GM18507 (cell line): ENCODE results near the gene FAM81A.
A peak's percentile ranks its signal among the peaks of the same experiment; 100 is the strongest.

Source experiments
- DNase-seq: peaks from one replicate; pipeline ENCODE4 v3.0.0; 2011; ENCODE audit warnings: low read depth; ENCODE audit not compliant: insufficient read length; ENCODE audit errors: extremely low spot score
- FAIRE-seq: peaks from 2 replicates; lab custom pipeline; 2011; peaks lifted over from hg19 to GRCh38; lab: Jason Lieb, UNC

FAM81A gene

GRCh38 chr15:59531066-59531675 is 93.2 kb downstream of the FAM81A start:
- no peak for FAIRE-seq

GRCh38 chr15:59532770-59533379 is 94.9 kb downstream of the FAM81A start:
- FAIRE-seq (peak; percentile 89), DNase-seq (no peak)

More at GRCh38 chr15:59531066-59531675, 93.2 kb downstream of the FAM81A start:
- DNase-seq, result no peak

GRCh38 chr15:59536553-59536952 is 98.6 kb downstream of the FAM81A start:
- DNase-seq (no peak), FAIRE-seq (no peak)

DNA sequence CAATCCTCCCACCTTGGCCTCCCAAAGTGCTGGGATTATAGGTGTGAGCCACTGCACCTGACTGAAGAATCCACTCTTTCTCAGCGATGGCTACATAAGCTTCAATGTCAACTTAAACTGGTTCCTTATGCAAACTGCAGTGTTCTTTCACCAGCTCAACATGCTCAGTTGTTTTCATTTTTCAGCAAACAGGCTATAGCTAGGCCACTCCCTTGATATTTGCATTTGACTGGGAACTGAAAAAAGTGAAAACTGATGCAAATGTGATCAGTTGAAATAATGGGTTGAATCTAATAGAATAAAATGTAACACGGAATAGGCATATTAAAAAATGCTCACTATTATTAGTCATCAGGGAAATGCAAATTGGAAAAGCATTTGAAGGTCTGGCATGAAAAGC is 99.4 kb downstream of the FAM81A start:
- no peak for DNase-seq
- FAIRE-seq, result peak; percentile 18

GRCh38 chr15:59538494-59538893 is 100.5 kb downstream of the FAM81A start:
- no peak for DNase-seq
- no peak for FAIRE-seq

DNA sequence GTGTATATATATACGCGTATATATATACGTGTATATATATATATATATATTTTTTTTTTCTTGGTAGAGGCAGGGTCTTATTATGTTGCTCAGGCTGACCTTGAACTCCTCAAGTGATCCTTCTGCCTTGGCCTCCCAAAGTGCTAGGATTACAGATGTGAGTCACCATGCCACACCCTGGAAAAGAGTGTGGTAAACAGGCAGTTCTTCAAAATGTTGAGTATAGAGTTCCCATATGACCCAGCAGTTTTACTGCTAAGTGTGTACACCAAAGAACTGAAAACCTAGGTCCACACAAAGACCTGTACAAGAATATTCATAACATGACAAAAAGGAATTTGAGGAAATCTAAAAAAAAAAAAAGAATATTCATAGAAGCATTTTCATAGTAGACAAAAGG is 101.8 kb downstream of the FAM81A start:
- FAIRE-seq (no peak), DNase-seq (no peak)

DNA sequence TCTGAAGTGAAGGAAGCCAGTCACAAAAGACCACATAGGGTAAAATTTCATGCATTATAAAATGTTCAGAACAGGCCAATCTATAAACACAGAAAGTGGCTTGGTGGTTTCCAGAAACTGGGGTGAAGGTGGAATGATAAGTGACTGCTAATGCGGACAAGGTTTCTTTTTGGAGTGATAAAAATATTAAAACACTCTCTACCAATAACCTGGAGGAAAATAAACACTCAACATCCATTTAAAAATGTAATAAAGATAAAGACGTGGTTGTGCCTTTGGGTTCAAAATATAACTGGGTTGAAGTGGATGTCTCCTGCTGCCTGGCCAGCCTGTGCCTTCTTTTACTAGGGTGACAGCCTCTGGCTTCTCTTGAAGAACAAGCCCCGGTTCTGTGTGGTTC is 102.7 kb downstream of the FAM81A start:
- DNase-seq (no peak), FAIRE-seq (no peak)

DNA sequence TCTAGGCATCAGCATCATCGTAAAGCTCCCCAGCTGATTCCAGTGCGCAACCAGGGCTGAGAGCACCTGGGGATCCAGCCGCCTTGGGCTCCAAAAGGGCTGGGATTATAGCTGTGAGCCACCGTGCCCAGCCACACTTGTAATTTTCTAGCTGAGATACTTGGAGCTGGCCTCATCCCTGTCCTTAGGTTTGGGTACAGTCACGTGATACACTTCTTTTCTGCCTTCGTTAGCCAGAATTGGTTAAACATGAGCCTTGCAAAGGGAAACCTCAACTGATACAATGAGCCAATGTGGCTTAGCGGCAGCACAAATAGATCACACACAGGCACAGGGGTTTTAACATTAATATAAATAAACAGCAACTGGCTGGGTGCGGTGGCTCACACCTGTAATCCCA is 103.8 kb downstream of the FAM81A start:
- no peak for FAIRE-seq

DNA sequence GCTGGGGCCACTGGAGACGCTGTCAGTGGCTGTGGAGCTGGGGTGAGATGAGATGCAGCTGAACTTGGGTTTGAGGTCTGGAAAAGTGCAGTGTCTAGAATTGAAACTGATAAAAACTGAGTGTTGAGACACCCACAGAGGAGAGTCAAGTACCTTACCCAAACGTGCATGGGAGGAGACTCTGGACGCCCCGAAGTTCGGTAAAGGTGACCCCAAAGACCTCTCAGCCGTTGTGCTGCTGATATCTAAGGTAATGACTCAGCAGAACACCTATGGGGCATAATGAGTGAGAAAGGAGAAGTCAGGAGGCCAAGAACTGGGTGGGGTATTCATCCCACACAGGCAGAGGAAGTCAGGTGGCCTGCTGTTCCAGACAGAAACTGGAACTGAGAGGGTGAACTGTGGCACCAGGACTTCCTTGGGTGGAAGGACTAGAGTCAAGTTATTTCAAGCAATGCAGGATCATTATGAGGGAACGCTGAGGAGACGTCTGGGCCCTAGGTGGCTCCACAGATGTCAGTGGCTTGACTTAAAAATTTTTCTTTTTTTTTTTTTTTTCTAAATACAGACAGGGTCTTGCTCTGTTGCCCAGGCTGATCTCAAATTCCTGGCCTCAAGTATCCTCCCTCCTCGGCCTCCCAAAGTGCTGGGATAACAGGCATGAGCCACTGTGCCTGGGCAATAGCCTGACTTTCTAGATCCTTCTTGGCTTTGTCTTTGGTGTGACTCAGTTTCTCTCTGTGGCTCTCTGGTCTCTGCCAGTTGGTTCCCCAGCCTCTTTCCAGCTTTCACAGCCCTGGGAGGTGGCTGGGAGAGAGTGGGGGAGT is 105.9 kb downstream of the FAM81A start:
- DNase-seq (peak; percentile 20), FAIRE-seq (peak; percentile 88)

More for the DNA sequence above, 103.8 kb downstream of the FAM81A start:
- DNase-seq, result no peak

DNA sequence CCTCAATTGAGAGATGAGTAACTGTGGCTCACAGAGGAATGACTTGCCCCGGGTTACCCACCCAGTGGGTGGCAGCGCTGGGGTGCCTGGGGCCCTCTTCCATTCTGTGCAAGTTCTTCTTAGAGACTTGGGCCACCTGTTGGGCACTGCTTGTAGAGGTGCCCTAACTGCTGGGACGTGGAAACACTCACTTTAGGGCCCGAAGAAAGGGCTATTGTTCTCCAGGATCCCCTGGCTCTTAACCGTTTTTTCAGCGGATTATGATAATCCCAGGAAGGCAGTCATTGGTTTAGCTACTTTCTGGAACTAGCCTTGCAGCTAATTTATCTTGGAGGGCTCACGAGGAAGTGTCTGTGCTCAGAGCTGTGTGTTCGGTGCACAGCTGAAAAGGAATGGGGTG is 107.6 kb downstream of the FAM81A start:
- FAIRE-seq (no peak), DNase-seq (no peak)

GRCh38 chr15:59548501-59549226 is 110.7 kb downstream of the FAM81A start:
- FAIRE-seq, result peak; percentile 9
- no peak for DNase-seq

- no peak for FAIRE-seq
- DNase-seq, result no peak
These were observed 111.6 kb downstream of the FAM81A start for GRCh38 chr15:59549301-59550185.

DNA sequence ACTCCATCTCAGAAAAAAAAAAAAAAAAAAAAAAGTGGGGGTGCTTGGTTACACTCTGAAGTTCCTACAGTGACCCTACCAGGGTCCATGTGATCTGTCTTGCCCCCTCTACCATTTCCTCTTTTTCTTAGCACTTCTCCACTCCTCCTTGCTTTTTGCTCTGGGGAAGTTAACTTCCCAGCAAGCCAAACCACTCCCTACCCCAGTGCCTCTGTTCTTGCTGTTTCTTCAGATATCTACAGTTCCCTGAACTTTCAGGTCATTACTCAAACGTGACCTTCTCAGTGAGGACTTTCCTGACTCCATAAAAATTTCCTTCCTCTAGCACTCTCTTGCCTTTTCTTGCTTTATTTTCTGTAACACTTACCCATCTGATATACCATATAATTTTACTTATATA is 112.5 kb downstream of the FAM81A start:
- no peak for DNase-seq
- FAIRE-seq, result no peak

GRCh38 chr15:59550956-59551355 is 113.0 kb downstream of the FAM81A start:
- DNase-seq (no peak), FAIRE-seq (no peak)

DNA sequence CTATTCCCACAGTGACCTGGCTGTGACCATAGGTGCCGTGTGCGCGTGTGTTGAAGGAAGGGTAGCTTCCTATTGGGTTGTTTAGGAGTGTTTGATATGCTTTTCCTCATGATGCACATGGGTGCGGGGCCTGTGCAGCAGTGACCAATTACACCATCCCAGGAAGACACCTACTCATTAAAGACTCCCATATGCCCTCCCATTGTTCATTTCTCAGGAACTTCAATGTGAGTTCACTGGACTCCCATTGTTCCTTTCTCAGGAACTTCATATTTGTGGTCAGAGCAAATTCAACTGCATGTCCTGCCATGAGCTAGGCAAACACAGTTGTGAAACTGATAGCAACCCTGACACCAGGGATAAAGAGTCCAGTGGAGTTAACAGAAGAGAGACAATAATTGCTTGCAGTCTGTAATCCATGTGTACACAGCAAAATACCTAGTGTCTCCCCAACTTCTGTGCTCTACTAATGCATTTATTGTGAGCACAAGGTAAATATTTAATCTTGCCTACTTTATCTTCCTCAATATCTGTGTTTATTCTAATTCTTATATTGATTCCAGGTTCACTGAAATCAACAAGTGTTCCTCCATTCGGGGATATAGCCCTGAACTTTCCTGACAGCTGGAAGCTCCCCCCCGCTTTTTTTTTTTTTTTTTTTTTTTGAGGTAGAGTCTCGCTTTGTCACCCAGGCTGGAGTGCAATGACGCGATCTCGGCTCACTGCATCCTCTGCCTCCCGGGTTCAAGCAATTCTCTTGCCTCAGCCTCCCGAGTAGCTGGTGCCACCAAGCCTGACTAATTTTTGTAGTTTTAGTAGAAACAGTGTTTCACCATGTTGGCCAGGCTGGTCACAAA is 116.1 kb downstream of the FAM81A start:
- FAIRE-seq, result no peak
- no peak for DNase-seq

DNA sequence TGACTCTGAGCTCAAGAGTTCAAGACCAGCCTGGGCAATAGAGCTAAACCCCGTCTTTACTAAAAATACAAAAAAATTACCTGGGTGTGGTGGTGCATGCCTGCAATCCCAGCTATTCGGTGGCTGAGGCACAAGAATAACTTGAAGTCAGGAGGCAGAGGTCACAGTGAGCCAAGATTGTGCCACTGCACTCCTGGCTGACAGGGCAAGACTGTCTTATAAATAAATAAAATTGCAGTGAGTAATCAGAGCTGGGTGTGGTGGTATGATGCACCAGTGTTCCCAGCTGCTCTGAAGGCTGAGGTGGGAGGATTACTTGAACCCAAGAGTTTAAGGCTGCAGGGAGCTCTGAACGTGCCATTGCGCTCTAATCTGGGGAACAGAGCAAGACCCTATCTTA is 117.7 kb downstream of the FAM81A start:
- FAIRE-seq, result no peak
- DNase-seq, result no peak

DNA sequence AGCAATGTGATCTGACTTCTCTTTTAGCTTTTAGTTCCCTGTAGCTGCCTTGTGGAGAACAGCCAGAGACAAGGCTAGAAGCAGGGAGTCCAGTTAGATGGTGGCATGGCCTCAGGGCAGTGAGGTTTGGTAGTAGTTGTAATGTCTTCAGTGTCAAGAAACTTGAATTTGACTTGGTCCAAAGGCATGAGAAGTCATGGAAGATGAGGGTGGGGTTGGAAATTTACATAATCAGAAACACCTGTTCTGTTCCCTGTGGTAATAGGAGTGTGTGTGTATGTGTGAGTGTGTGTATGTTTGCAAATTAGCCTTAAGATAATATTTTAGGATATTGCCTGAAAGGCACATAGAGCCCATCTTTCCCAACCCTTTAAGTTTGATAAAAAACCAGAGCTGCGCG is 118.4 kb downstream of the FAM81A start:
- DNase-seq, result no peak
- FAIRE-seq, result no peak

DNA sequence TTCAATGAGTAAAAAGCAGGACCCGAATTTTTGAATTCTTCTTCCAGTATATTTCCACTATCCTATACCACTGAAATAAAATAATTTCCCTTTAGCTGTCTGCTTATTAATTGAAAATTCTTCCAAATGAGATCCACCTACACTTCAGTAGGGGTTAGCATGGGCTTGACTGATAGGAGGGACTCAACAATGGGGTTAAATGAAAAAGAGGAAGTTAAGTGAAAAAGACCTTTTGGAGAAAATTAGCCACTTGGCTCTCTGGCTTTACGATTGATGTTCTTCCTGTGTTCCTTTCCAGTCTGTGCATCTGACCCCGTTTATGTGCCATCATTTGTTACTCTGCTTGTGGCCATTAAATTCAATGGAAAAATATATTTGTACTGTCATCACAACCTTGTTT is 119.6 kb downstream of the FAM81A start:
- FAIRE-seq, result no peak
- DNase-seq, result no peak
